ENCODE results near the gene KIAA1143. TPM values are rescaled to one million over a fixed set of nuclear protein-coding genes. Genes with fewer than 3 reads are reported as not detected.

Gene KIAA1143
- total RNA-seq, 2 donors from 2014 or later: 10.5 to 13.7 TPM

DNA sequence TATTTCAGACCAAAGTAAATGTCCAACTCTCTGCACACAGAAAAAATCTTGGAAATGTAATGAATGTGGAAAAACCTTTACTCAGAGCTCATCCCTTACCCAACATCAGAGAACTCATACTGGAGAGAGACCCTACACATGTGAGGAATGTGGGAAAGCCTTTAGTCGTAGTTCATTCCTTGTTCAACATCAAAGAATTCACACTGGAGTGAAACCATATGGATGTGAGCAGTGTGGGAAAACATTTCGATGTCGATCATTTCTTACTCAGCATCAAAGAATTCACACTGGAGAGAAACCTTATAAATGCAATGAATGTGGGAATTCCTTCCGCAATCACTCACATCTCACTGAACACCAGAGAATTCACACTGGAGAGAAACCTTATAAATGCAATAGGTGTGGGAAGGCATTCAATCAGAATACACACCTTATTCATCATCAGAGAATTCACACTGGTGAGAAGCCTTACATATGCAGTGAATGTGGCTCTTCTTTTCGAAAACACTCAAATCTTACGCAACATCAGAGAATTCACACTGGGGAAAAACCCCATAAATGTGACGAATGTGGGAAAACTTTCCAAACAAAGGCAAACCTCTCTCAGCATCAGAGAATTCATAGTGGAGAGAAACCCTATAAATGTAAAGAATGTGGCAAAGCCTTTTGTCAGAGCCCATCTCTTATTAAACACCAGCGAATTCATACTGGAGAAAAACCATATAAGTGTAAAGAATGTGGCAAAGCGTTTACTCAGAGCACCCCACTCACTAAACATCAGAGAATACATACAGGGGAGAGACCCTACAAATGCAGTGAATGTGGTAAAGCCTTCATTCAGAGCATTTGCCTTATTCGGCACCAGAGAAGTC, 40.0 kb downstream of the KIAA1143 start:
- no peaks in the 10 kb centered on the region for H3K4me1 ChIP-seq
- no peak overlapping the region for H3K27ac ChIP-seq
- H3K27me3 ChIP-seq: no peaks in the 10 kb centered on the region
- no peak for ATAC-seq
- TF ChIP-seq, protein P1, sequence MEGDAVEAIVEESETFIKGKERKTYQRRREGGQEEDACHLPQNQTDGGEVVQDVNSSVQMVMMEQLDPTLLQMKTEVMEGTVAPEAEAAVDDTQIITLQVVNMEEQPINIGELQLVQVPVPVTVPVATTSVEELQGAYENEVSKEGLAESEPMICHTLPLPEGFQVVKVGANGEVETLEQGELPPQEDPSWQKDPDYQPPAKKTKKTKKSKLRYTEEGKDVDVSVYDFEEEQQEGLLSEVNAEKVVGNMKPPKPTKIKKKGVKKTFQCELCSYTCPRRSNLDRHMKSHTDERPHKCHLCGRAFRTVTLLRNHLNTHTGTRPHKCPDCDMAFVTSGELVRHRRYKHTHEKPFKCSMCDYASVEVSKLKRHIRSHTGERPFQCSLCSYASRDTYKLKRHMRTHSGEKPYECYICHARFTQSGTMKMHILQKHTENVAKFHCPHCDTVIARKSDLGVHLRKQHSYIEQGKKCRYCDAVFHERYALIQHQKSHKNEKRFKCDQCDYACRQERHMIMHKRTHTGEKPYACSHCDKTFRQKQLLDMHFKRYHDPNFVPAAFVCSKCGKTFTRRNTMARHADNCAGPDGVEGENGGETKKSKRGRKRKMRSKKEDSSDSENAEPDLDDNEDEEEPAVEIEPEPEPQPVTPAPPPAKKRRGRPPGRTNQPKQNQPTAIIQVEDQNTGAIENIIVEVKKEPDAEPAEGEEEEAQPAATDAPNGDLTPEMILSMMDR (IDR thresholded peaks at IDR 0.05): no peak
- no peak for TF ChIP-seq POLR2A (IDR thresholded peaks at IDR 0.05)
- intact Hi-C loops (cut with DNase I): no loop called here
- peaks cover 10 to 16% of the 10 kb centered on the region in 2 donors for H3K36me3 ChIP-seq (replicated peaks in 1 of 2; ENCODE audit: insufficient read depth in 1 of 2, low read depth in 2 of 2)
- H3K4me3 ChIP-seq: no peak overlapping the region
- H3K9me3 ChIP-seq: peaks cover 0 to 61% (median 3%) of the 10 kb centered on the region in 3 donors
- DNase-seq: no peak
- 94 to 95% methylated on average over 10 of the region's 10 CpGs for WGBS, 2 donors

DNA sequence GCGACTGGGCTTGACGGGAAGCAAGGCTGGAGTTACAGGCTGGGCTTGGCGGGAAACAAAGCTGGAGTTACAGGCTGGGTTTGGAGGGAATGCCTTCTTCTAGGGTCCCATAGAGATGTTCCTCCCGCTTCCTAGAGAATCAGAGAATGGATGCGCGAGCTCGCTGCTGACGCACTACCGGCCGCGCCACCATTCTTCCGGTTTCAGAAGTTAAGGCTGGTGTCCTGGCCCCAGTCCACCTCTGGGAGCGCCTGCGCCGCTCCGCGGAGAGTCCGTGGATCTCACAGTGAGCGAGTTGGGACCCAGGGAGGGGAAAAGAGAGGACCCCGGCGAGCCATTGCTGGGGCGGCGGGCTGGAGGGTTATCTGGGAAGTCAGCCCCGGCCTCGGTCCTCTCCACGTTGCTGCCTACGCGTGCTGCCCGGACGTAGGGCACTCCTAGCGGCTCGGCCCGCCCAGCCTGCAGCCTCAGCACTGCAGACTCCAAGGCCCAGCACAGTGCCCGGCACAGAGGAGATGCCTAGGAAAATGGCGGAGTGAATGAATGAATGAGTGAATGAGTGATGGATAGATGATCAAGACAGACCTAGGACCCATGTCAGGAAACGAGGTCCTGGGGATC, 48.9 kb downstream of the KIAA1143 start, which contains the start of gene ZNF502:
Gene ZNF502 (plus strand): TSS at position 206 of the 621 bp plus-strand sequence. CDS start 7,602 bp downstream, outside the sequence.
- WGBS, 2 donors: 1 to 5% methylated on average over 12 to 36 of the region's 36 CpGs
- peak within 1 kb of the TSS in 2 of 4 donors; percentile 71 to 76 for H3K27ac ChIP-seq
- peaks cover 0 to 2% (median 0%) of the 10 kb centered on the region in 3 donors for H3K9me3 ChIP-seq
- H3K4me1 ChIP-seq: peaks cover 5% of the 10 kb centered on the region
- H3K4me3 ChIP-seq: peak within 1 kb of the TSS; percentile 43 to 94
- H3K27me3 ChIP-seq: no peaks in the 10 kb centered on the region
- peak; percentile 85 to 95 (median 88) for DNase-seq
- intact Hi-C loops (cut with DNase I): no loop called here
- ATAC-seq: peak; percentile 95
- H3K36me3 ChIP-seq (replicated peaks in 1 of 2; ENCODE audit: insufficient read depth in 1 of 2, low read depth in 2 of 2): no peaks in the 10 kb centered on the region
- TF ChIP-seq POLR2A (IDR thresholded peaks at IDR 0.05): peak in 2 of 3 donors; percentile 61 to 63
- TF ChIP-seq, protein P1 (IDR thresholded peaks at IDR 0.05): peak; percentile 27 to 63 (median 47)

Other genes with a start within 250 kb of the KIAA1143 start
- 1 to 10 TPM; 3.3 to 7.0 TPM for gene ZKSCAN7, start 206.4 kb downstream of the KIAA1143 start, total RNA-seq
- 1 to 10 TPM; 2.1 to 6.3 TPM for gene ZNF660, start 176.7 kb downstream of the KIAA1143 start, total RNA-seq
- gene ZNF197, start 136.6 kb downstream of the KIAA1143 start, total RNA-seq: 10 to 100 TPM; 10.9 to 17.1 TPM
- gene ZNF35, start 112.9 kb downstream of the KIAA1143 start, total RNA-seq: 1 to 10 TPM; 3.1 to 7.9 TPM
- gene ZNF502, start 49.0 kb downstream of the KIAA1143 start, total RNA-seq: 1 to 10 TPM; 2.3 TPM
- gene ZNF501, start 32.0 kb downstream of the KIAA1143 start, total RNA-seq: 1 to 10 TPM; 3.1 to 7.6 TPM
- gene KIF15, start 175 bp upstream of the KIAA1143 start, total RNA-seq: under 1 TPM in 1 of 2 donors, not detected in 1; 0.78 TPM
- 10 to 100 TPM; 14.3 to 18.1 TPM for gene TMEM42, start 100.3 kb upstream of the KIAA1143 start, total RNA-seq
- not detected for gene TGM4, start 113.0 kb upstream of the KIAA1143 start, total RNA-seq
- gene ZDHHC3, start 214.6 kb upstream of the KIAA1143 start, total RNA-seq: 10 to 100 TPM; 32.2 to 32.3 TPM
- gene EXOSC7, start 214.6 kb upstream of the KIAA1143 start, total RNA-seq: 10 to 100 TPM; 18.2 to 33.6 TPM

Measured in body of pancreas (tissue), 4 donors.